ENCODE data around the gene CERS6.

The CERS6 gene

DNA sequence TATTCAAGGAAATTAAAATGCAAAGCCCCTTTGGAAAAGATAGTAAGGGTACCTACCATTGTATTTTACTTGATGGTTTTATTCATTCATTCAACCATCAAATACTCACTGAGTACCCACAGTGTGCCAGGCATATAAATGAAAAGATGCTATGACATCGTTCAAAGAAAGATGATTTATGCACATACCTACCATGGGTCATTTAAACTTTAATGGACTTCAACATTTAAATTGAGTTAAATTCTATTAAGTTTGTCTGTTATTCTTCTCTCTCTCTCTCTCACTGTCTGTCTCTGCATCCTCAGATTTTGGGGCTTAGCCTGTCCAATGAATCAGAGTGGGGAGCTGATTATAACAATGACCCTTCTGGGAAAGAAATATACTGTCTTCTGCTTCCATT is 87.9 kb downstream of the CERS6 start:
- WGBS (ENCODE audit: insufficient coverage) = no CpG with 5 or more reads among the region's 1 CpG
- POLR2A ChIA-PET = no interaction called here
- DNase-seq = no peak

DNA sequence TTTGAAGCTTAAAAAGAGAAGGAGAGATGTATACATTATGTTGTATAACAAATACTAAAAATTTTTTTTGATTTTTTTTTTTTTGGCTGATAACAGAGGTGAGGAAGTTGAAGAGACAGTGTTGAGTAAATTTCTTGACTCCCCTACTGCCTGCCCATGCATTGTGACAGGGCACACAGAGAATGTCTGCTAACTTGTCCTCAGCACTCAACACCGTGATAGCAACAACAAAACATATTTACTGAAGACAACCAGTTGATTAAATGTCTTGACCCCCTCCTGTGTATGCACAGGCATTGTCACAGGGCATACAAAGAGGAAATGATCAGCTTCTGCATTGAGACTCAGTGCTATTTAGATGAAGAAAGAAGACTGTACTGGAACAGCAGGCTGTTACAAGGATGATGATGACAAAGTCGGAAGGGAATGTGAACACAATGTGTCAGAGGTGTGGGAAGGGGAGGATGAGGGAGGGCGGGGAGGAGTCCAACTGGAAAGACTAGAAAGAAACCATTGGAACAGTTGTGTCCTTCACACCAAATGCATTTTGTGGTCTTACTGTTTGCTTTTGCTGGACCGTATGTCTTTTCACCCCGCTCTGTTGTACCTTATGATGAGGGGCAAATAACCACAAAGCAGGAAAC is 89.5 kb downstream of the CERS6 start:
- no peaks in the 10 kb centered on the region for H3K27me3 ChIP-seq (replicated peaks in 2 of 5; ENCODE audit: control insufficient read depth in 4 of 5, insufficient read depth in 5 of 5, low read length in 4 of 5)
- POLR2A ChIA-PET = no interaction called here
- no peak overlapping the region for H3K4me3 ChIP-seq (ENCODE audit: control insufficient read depth in 1 of 7, extremely low read depth in 1 of 7, insufficient read depth in 4 of 7, low read depth in 2 of 7, low read length in 6 of 7)
- DNase-seq = peak in 1 of 3 donors; percentile 21
- H3K27ac ChIP-seq (ENCODE audit: insufficient read depth in 1 of 2, low read depth in 1 of 2, low read length in 2 of 2, poor library complexity in 1 of 2, severe bottlenecking in 2 of 2) = no peak overlapping the region
- peaks cover 6 to 18% (median 13%) of the 10 kb centered on the region in 4 experiments for H3K36me3 ChIP-seq (ENCODE audit: control insufficient read depth in 4 of 4, insufficient read depth in 4 of 4, low read length in 3 of 4)
- CTCF ChIA-PET = no interaction called here
- 89% methylated on average over 4 of the region's 5 CpGs for WGBS (ENCODE audit: insufficient coverage)
- peaks cover 0 to 15% (median 4%) of the 10 kb centered on the region in 4 experiments for H3K4me1 ChIP-seq (ENCODE audit: control extremely low read depth in 1 of 4, control insufficient read depth in 4 of 4, insufficient read depth in 4 of 4, low read length in 3 of 4)
- peaks cover 0 to 8% (median 2%) of the 10 kb centered on the region in 5 experiments for H3K9me3 ChIP-seq (ENCODE audit: control extremely low read depth in 1 of 5, control insufficient read depth in 4 of 5, insufficient read depth in 2 of 5, low read depth in 1 of 5, low read length in 4 of 5)

More for the DNA sequence above, 87.9 kb downstream of the CERS6 start:
- H3K36me3 ChIP-seq (ENCODE audit: control insufficient read depth in 4 of 4, insufficient read depth in 4 of 4, low read length in 3 of 4) = peaks cover 6 to 26% (median 12%) of the 10 kb centered on the region in 4 experiments
- H3K9me3 ChIP-seq (ENCODE audit: control extremely low read depth in 1 of 5, control insufficient read depth in 4 of 5, insufficient read depth in 2 of 5, low read depth in 1 of 5, low read length in 4 of 5) = peaks cover 0 to 22% (median 12%) of the 10 kb centered on the region in 5 experiments
- CTCF ChIA-PET = no interaction called here
- H3K27me3 ChIP-seq (replicated peaks in 2 of 5; ENCODE audit: control insufficient read depth in 4 of 5, insufficient read depth in 5 of 5, low read length in 4 of 5) = no peaks in the 10 kb centered on the region
- no peak overlapping the region for H3K4me3 ChIP-seq (ENCODE audit: control insufficient read depth in 1 of 7, extremely low read depth in 1 of 7, insufficient read depth in 4 of 7, low read depth in 2 of 7, low read length in 6 of 7)
- H3K4me1 ChIP-seq (ENCODE audit: control extremely low read depth in 1 of 4, control insufficient read depth in 4 of 4, insufficient read depth in 4 of 4, low read length in 3 of 4) = peaks cover 0 to 15% (median 4%) of the 10 kb centered on the region in 4 experiments
- H3K27ac ChIP-seq (ENCODE audit: insufficient read depth in 1 of 2, low read depth in 1 of 2, low read length in 2 of 2, poor library complexity in 1 of 2, severe bottlenecking in 2 of 2) = no peak overlapping the region

DNA sequence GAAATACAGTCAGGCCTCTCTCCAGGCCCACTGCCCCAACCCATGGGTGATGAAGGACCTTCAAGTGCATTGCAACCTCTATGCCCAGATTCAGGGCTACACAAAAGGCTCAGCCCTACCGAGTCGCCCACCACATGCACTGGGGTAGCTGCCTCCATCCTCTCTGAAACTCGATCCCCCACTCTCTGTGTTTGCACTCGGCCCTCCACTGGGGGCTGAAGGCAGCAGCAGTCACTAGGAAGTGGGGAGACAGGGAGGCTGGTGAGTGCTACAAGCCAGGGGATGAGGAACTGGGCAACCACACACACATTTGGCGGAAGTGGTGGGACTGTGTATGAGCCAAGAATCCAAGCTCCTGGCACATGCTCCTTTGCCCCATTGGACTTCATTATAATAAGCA is 94.6 kb downstream of the CERS6 start:
- Histone ChIP-seq H3K4me1 (ENCODE audit: control extremely low read depth in 1 of 4, control insufficient read depth in 4 of 4, insufficient read depth in 4 of 4, low read length in 3 of 4) (peaks cover 0 to 15% (median 9%) of the 10 kb centered on the region in 4 experiments), H3K27ac (ENCODE audit: insufficient read depth in 1 of 2, low read depth in 1 of 2, low read length in 2 of 2, poor library complexity in 1 of 2, severe bottlenecking in 2 of 2) (no peak overlapping the region), H3K27me3 (replicated peaks in 2 of 5; ENCODE audit: control insufficient read depth in 4 of 5, insufficient read depth in 5 of 5, low read length in 4 of 5) (no peaks in the 10 kb centered on the region), H3K4me3 (ENCODE audit: control insufficient read depth in 1 of 7, extremely low read depth in 1 of 7, insufficient read depth in 4 of 7, low read depth in 2 of 7, low read length in 6 of 7) (no peak overlapping the region), H3K9me3 (ENCODE audit: control extremely low read depth in 1 of 5, control insufficient read depth in 4 of 5, insufficient read depth in 2 of 5, low read depth in 1 of 5, low read length in 4 of 5) (no peaks in the 10 kb centered on the region), H3K36me3 (ENCODE audit: control insufficient read depth in 4 of 4, insufficient read depth in 4 of 4, low read length in 3 of 4) (peaks cover 8 to 21% (median 11%) of the 10 kb centered on the region in 4 experiments)
- no CpG with 5 or more reads among the region's 5 CpGs for WGBS (ENCODE audit: insufficient coverage)
- POLR2A ChIA-PET = interaction anchor here (0.6 kb wide), 1 partner anchor 99 kb away, joined by 3 read pairs; no protein-coding TSS in a partner anchor
- peak in 2 of 3 donors; percentile 64 to 75 for DNase-seq
- CTCF ChIA-PET = interaction anchor here (0.9 to 1.4 kb wide), 4 partner anchors 12 to 76 kb away, joined by 3 to 5 read pairs (median 4); no protein-coding TSS in a partner anchor

DNA sequence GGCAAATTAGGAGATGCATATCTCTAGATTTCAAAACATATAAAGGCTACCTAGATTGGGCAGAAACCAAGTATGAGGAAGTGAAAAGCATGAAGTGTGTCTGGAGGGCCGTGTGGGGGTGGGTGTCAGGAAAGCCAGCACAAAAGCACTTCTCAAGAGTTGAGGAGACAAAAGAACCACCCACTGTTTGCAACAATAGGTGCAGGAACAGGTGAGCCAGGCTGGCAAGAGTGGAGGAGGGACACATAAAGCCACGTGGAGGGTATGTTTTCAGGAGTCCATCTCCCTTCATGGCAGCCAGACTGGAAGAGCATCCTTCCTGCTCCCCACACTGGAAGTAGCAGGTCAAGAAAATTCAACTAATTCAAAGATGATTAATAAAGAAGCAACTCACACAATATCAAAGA is 96.4 kb downstream of the CERS6 start:
- WGBS (ENCODE audit: insufficient coverage) = 33% methylated on average over 2 of the region's 2 CpGs
- CTCF ChIA-PET = no interaction called here
- no peaks in the 10 kb centered on the region for H3K9me3 ChIP-seq (ENCODE audit: control extremely low read depth in 1 of 5, control insufficient read depth in 4 of 5, insufficient read depth in 2 of 5, low read depth in 1 of 5, low read length in 4 of 5)

DNA sequence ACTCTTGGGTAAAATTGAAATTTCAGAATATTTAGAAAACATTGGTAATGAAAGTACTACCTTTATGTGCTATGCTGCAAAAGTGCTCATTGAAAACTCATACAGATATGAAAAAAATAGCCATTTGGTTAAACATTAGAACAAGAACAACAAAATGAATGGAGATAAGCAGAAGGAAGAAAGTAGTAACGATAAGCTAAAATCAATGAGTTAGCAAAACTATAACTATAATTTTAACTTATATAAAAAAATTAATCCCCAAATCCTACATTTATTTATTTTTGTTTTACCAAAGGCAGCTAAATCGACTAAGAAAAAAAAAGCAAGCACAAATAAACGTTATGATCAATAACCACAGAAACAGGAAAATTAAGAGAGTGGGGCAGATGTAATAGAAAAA is 99.2 kb downstream of the CERS6 start:
- Histone ChIP-seq H3K27ac (ENCODE audit: insufficient read depth in 1 of 2, low read depth in 1 of 2, low read length in 2 of 2, poor library complexity in 1 of 2, severe bottlenecking in 2 of 2) (no peak overlapping the region), H3K4me1 (ENCODE audit: control extremely low read depth in 1 of 4, control insufficient read depth in 4 of 4, insufficient read depth in 4 of 4, low read length in 3 of 4) (peaks cover 0 to 9% (median 5%) of the 10 kb centered on the region in 4 experiments), H3K9me3 (ENCODE audit: control extremely low read depth in 1 of 5, control insufficient read depth in 4 of 5, insufficient read depth in 2 of 5, low read depth in 1 of 5, low read length in 4 of 5) (peaks cover 0 to 5% (median 0%) of the 10 kb centered on the region in 5 experiments), H3K27me3 (replicated peaks in 2 of 5; ENCODE audit: control insufficient read depth in 4 of 5, insufficient read depth in 5 of 5, low read length in 4 of 5) (no peaks in the 10 kb centered on the region), H3K4me3 (ENCODE audit: control insufficient read depth in 1 of 7, extremely low read depth in 1 of 7, insufficient read depth in 4 of 7, low read depth in 2 of 7, low read length in 6 of 7) (no peak overlapping the region), H3K36me3 (ENCODE audit: control insufficient read depth in 4 of 4, insufficient read depth in 4 of 4, low read length in 3 of 4) (peaks cover 2 to 8% (median 7%) of the 10 kb centered on the region in 4 experiments)
- ChIA-PET CTCF (interaction anchor here (1.1 kb wide), 1 partner anchor 79 kb away, joined by 3 read pairs; no protein-coding TSS in a partner anchor), POLR2A (no interaction called here)
- DNase-seq = no peak
- WGBS (ENCODE audit: insufficient coverage) = no CpG with 5 or more reads among the region's 3 CpGs

More for the DNA sequence above, 96.4 kb downstream of the CERS6 start:
- Histone ChIP-seq H3K27me3 (replicated peaks in 2 of 5; ENCODE audit: control insufficient read depth in 4 of 5, insufficient read depth in 5 of 5, low read length in 4 of 5) (no peaks in the 10 kb centered on the region), H3K27ac (ENCODE audit: insufficient read depth in 1 of 2, low read depth in 1 of 2, low read length in 2 of 2, poor library complexity in 1 of 2, severe bottlenecking in 2 of 2) (no peak overlapping the region), H3K4me1 (ENCODE audit: control extremely low read depth in 1 of 4, control insufficient read depth in 4 of 4, insufficient read depth in 4 of 4, low read length in 3 of 4) (peaks cover 0 to 9% (median 5%) of the 10 kb centered on the region in 4 experiments), H3K36me3 (ENCODE audit: control insufficient read depth in 4 of 4, insufficient read depth in 4 of 4, low read length in 3 of 4) (peaks cover 8 to 16% (median 11%) of the 10 kb centered on the region in 4 experiments), H3K4me3 (ENCODE audit: control insufficient read depth in 1 of 7, extremely low read depth in 1 of 7, insufficient read depth in 4 of 7, low read depth in 2 of 7, low read length in 6 of 7) (no peak overlapping the region)
- peak in 2 of 3 donors; percentile 70 to 81 for DNase-seq
- POLR2A ChIA-PET = no interaction called here

DNA sequence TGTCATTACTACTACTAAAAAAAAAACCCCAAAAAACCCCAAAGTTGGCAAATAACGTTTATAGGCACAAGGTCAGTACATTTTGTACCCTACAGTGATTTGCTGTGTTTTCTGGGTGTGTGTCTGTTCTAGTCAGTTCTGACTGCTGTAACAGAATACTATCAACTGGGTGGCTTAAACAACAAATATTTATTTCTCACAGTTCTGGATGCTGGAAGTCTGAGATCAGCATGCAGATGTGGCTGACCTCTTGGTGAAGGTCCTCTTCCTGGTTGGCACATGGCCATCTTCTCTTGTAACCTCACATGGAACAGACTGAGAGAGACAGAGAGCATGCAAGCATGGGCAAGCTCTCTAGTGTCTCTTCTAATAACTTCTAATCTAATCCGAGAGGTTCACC is 103.1 kb downstream of the CERS6 start:
- Histone ChIP-seq H3K4me1 (ENCODE audit: control extremely low read depth in 1 of 4, control insufficient read depth in 4 of 4, insufficient read depth in 4 of 4, low read length in 3 of 4) (no peaks in the 10 kb centered on the region), H3K27me3 (replicated peaks in 2 of 5; ENCODE audit: control insufficient read depth in 4 of 5, insufficient read depth in 5 of 5, low read length in 4 of 5) (no peaks in the 10 kb centered on the region), H3K27ac (ENCODE audit: insufficient read depth in 1 of 2, low read depth in 1 of 2, low read length in 2 of 2, poor library complexity in 1 of 2, severe bottlenecking in 2 of 2) (no peak overlapping the region), H3K36me3 (ENCODE audit: control insufficient read depth in 4 of 4, insufficient read depth in 4 of 4, low read length in 3 of 4) (peaks cover 0 to 23% (median 14%) of the 10 kb centered on the region in 4 experiments), H3K4me3 (ENCODE audit: control insufficient read depth in 1 of 7, extremely low read depth in 1 of 7, insufficient read depth in 4 of 7, low read depth in 2 of 7, low read length in 6 of 7) (no peak overlapping the region), H3K9me3 (ENCODE audit: control extremely low read depth in 1 of 5, control insufficient read depth in 4 of 5, insufficient read depth in 2 of 5, low read depth in 1 of 5, low read length in 4 of 5) (peaks cover 0 to 5% (median 0%) of the 10 kb centered on the region in 5 experiments)
- ChIA-PET POLR2A (no interaction called here), CTCF (no interaction called here)
- 100% methylated on average over 1 of the region's 2 CpGs for WGBS (ENCODE audit: insufficient coverage)
- DNase-seq = no peak

DNA sequence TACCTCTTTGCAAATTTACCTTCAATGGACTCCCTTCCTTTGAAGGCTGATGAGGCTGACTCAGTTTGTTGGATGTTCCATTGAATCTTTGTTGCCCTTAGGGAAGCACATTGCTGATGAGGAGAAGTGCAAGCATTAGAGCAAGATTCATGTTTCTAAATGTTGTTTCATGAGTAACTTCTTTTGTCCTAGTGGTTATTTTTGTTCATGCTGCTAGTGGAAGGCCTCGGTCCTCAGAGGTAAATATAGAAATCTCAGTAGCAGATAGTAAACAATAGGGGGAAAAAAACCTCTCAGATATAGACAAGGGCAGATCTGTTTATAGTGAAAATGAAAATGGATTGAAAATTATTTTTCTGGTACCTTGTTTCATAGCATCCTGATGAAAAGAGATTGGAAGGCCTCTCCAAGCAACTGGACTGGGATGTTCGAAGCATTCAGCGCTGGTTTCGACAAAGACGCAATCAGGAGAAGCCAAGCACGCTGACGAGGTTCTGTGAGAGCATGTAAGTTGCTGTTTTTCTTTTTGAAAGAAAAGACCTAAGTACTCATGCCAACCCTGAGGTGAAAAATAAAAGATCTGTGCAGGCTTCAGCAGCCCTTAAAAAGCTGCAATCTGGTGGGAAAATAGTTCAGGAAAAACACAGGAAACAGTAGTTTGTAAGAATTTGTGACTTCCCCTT is 104.9 kb downstream of the CERS6 start:
- Histone ChIP-seq H3K4me3 (ENCODE audit: control insufficient read depth in 1 of 7, extremely low read depth in 1 of 7, insufficient read depth in 4 of 7, low read depth in 2 of 7, low read length in 6 of 7) (no peak overlapping the region), H3K27me3 (replicated peaks in 2 of 5; ENCODE audit: control insufficient read depth in 4 of 5, insufficient read depth in 5 of 5, low read length in 4 of 5) (no peaks in the 10 kb centered on the region), H3K36me3 (ENCODE audit: control insufficient read depth in 4 of 4, insufficient read depth in 4 of 4, low read length in 3 of 4) (peaks cover 0 to 26% (median 14%) of the 10 kb centered on the region in 4 experiments), H3K9me3 (ENCODE audit: control extremely low read depth in 1 of 5, control insufficient read depth in 4 of 5, insufficient read depth in 2 of 5, low read depth in 1 of 5, low read length in 4 of 5) (peaks cover 0 to 5% (median 0%) of the 10 kb centered on the region in 5 experiments), H3K27ac (ENCODE audit: insufficient read depth in 1 of 2, low read depth in 1 of 2, low read length in 2 of 2, poor library complexity in 1 of 2, severe bottlenecking in 2 of 2) (no peak overlapping the region), H3K4me1 (ENCODE audit: control extremely low read depth in 1 of 4, control insufficient read depth in 4 of 4, insufficient read depth in 4 of 4, low read length in 3 of 4) (peaks cover 0 to 2% (median 0%) of the 10 kb centered on the region in 4 experiments)
- 98% methylated on average over 7 of the region's 7 CpGs for WGBS (ENCODE audit: insufficient coverage)
- CTCF ChIA-PET = no interaction called here
- POLR2A ChIA-PET = no interaction called here
- DNase-seq = no peak

All from common myeloid progenitor, CD34-positive (primary cell).